ENCODE data around the gene NFKB2.

DNA sequence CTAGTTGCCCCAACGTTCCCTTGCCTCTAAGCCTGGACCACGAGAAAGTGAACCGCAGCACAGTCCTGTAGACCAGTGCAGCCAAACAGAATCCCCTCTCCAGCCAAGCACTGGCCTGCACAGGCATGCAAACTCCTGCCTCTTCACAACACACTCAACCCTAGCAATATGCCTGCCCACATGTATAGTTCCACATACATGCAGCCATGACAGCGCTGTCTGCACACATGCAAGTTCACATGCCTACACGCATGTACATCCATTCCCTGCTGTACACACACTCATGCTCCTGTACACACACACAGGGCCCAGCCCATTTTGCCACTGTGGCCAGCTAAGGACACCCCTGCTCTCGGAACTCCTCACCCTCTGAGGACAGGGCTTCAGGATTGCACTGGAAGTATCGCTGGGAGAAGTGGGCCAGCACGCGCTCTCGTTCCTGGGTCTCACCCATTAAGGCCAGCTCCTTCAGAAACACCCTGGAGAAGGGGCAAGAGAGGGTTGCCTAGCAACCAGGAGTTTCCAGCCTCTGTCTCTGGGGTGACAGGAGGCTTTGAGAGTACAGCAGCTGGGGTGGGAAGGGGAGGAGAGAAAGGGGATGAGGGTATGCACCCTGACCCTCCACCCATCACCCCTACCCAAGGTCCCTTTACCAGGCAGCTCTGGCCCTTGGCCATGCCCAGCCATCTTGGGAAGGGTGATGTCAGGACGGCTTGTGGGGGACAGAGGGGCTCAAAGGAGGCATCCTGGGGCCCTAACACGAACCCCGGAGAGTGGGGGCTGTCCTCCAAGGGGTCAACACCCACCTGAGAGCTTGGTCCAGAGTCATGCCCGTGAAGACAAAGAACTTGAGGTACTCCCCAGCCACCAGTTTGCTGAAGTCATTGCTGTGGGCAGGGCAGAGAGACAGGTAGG lies 16.1 kb downstream of the NFKB2 start:
- TF ChIP-seq, protein P1, sequence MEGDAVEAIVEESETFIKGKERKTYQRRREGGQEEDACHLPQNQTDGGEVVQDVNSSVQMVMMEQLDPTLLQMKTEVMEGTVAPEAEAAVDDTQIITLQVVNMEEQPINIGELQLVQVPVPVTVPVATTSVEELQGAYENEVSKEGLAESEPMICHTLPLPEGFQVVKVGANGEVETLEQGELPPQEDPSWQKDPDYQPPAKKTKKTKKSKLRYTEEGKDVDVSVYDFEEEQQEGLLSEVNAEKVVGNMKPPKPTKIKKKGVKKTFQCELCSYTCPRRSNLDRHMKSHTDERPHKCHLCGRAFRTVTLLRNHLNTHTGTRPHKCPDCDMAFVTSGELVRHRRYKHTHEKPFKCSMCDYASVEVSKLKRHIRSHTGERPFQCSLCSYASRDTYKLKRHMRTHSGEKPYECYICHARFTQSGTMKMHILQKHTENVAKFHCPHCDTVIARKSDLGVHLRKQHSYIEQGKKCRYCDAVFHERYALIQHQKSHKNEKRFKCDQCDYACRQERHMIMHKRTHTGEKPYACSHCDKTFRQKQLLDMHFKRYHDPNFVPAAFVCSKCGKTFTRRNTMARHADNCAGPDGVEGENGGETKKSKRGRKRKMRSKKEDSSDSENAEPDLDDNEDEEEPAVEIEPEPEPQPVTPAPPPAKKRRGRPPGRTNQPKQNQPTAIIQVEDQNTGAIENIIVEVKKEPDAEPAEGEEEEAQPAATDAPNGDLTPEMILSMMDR (IDR thresholded peaks at IDR 0.05): no peak
- TF ChIP-seq EZH2phosphoT487 (IDR thresholded peaks at IDR 0.05): no peak
- TF ChIP-seq EZH2 (IDR thresholded peaks at IDR 0.05): no peak
